Lower leg skin (tissue), 4 donors: Measurements from ENCODE around the gene FCHO2. TPM values are rescaled to one million over a fixed set of nuclear protein-coding genes. Genes with fewer than 3 reads are reported as not detected.
A peak's percentile ranks its signal among the peaks of the same experiment; 100 is the strongest.

Source experiments
- DNase-seq, 2 donors: peaks; one replicate each; pipeline ENCODE4 v3.0.0-alpha.2; 2019; ENCODE audit warnings: low spot score in 2 of 2
- H3K4me3 ChIP-seq: fragments of 200-600 bp; sonication (generic); 2 replicates; pipeline ENCODE4 v1.5.1; 2017; ENCODE audit warnings: mild to moderate bottlenecking, low read depth; ENCODE audit not compliant: poor library complexity, severe bottlenecking
- CTCF ChIP-seq, 3 donors: fragments of 450-650 bp; IDR thresholded peaks; one replicate each; pipeline ENCODE4 v1.5.1; 2016; ENCODE audit warnings: antibody characterized with exemption in 3 of 3, mild to moderate bottlenecking in 3 of 3, moderate library complexity in 2 of 3
- POLR2A ChIP-seq, 2 donors: fragments of 450-650 bp; IDR thresholded peaks; one replicate each; pipeline ENCODE4 v1.6.1; 2016 to 2017; ENCODE audit warnings: antibody characterized with exemption in 2 of 2, mild to moderate bottlenecking in 1 of 2, moderate library complexity in 1 of 2
- WGBS, 2 donors: methylation state at CpG; one replicate each; pipeline ENCODE4 v1.1.5; 2018; 5-methylcytosine and 5-hydroxymethylcytosine counted together
- intact Hi-C: fragments of 100-400 bp; cut with DNase I; formaldehyde crosslinking; loops from one replicate; pipeline ENCODE4 v1.15.0; 2023; ENCODE audit warnings: low total_unique reads
- total RNA-seq, 4 donors: library from RNA; depleted of rRNA; stranded (reverse); fragments of >200 nt; gene quantifications; one replicate each; pipeline ENCODE4 v1.1.0, GENCODE V29; 2016

Gene FCHO2
- 10 to 100 TPM; 22.1 to 30.7 (median 30.1) TPM for total RNA-seq

DNA sequence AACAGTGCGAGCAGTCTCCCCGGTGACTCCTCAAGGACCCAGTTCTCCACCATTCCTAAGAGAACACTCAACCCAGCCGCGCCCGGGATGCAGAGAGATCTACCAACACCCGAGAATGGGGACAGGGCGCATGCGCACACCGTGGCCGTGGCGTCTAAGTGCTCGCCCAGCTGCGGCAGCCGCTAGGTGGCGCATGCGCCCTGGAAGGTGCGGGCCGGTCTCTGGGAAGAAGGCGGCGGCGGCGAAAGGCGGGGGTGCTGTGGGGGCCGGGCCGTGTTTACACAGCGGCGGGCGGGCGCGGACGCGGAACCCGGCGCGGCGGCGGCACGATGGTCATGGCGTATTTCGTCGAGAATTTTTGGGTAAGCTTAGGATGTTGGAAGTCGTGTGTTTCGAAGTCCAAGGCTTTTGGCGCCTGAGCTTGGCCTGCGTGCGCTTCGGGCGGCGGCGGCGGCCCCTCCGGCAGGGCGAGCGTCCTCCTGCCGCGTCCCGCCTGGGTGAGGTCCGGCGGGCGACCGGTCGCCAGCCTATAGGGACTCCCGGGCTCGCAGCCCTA is at the start of gene FCHO2:
Gene FCHO2 (plus strand): TSS at position 274 of the 556 bp plus-strand sequence. CDS start 56 bp downstream, at position 330.
- peak within 1 kb of the TSS; percentile 85 for H3K4me3 ChIP-seq
- TF ChIP-seq CTCF (IDR thresholded peaks at IDR 0.05) (peak in 1 of 3 donors; percentile 89), POLR2A (IDR thresholded peaks at IDR 0.05) (peak in 1 of 2 donors; percentile 60)
- peak; percentile 97 to 100 for DNase-seq
- WGBS, 2 donors: 0% methylated on average over 27 to 63 of the region's 64 CpGs
- intact Hi-C loops: no loop called here

DNA sequence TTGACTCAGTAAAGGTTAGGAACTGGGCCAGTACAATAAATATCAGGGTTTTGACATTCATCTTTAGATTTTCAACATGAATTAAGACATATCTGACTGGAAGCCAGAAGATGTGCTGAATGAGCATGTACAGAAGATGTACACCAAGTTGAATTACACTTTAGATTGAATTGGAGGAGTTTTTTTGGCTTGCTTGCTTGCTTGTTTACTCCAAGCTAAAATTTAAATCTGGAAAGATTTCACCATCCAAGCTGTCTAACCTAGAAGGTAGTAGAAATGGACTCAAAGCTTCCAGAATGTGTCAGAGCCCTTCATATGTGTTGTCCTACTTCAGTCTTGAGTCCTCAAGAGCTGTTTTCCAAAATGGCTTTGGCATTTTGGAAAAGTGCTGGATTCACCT is 49.0 kb upstream of the FCHO2 start:
- no peak overlapping the region for H3K4me3 ChIP-seq
- TF ChIP-seq POLR2A (IDR thresholded peaks at IDR 0.05) (no peak), CTCF (IDR thresholded peaks at IDR 0.05) (no peak)
- intact Hi-C loops: no loop called here
- DNase-seq: no peak

DNA sequence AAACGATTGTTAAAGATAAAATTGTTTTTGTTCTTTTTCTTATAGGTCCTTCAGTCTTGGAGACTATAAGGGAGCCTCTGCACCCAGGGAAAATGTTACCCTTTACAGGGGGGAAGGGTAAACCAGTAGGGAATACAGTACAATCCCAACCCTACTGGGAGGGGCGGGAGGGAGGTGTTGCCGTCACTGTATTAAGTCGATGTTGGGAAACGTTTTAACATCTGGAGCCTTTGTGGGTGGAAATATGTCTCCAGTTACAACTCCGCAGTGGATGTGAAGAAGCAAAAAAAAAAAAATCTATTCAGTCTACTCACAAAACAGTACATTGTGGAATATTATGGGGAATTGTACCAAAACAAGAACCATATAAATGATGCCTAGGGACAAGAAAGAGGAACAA is 47.2 kb upstream of the FCHO2 start:
- 75 to 80% methylated on average over 6 of the region's 6 CpGs for WGBS, 2 donors
- no peak for DNase-seq
- intact Hi-C loops: no loop called here
- no peak for TF ChIP-seq CTCF (IDR thresholded peaks at IDR 0.05)
- no peak for TF ChIP-seq POLR2A (IDR thresholded peaks at IDR 0.05)
- H3K4me3 ChIP-seq: no peak overlapping the region

DNA sequence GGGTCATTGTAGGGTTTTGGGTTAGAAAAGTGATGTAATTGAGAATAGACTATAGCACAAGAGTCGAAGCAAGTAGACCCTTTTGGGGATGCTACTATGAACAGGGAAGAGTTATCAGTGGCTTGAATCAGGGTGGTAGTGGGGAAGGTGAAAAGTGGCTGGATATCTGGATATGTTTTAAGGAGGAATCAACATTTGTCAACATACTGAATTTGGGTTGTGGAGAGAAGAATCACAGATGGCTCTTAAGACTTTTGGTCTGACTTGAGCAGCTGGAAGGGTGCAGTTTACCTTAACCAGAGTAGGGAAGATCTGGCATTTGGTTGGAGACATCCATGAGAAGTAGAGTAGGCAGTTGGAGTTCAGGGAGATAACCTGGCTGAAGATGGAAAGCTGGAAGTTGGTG is 38.5 kb upstream of the FCHO2 start:
- DNase-seq: no peak
- H3K4me3 ChIP-seq: no peak overlapping the region
- TF ChIP-seq POLR2A (IDR thresholded peaks at IDR 0.05) (no peak), CTCF (IDR thresholded peaks at IDR 0.05) (no peak)
- intact Hi-C loops: no loop called here
- WGBS, 2 donors: 89 to 100% methylated on average over 1 of the region's 1 CpG

DNA sequence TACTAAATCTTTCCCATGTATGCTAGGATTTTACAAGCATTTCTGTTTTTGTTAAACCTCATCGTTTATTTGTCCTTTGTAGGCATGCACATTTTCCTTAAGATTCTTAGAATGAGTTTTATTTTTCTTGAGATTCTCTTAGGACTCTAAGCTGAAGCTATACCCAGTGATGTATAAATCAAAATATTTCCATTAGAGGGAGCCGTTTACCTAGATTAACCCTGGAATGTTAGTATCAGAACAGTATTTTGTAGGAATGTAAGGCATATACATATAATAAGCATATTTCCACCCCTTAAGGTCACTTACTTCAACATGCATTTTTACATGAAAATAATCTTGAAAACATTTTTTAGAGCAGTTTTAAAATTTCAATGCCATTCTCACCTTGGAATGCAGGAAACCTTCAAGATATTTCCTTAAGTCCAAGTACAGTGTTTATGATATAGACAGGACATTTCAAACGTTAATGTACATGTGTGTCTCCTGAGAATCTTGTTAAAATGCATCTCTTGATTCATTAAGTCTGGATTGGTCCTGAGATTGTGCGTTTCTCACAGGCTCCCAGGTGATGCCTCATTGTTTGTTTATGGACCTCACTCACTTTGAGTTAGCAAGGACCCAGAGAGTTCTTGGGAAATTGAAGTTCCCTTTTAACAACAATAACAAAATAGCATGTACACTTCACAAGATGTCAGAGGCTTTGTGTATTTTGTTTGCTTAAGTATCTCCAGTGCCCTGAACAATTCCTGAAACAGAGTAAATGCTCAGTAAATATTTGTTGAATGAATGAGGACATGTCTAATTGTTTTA is 34.9 kb upstream of the FCHO2 start:
- DNase-seq: no peak

More for the DNA sequence above, 34.9 kb upstream of the FCHO2 start:
- intact Hi-C loops: no loop called here
- H3K4me3 ChIP-seq: no peak overlapping the region
- WGBS, 2 donors: 24 to 25% methylated on average over 4 of the region's 4 CpGs
- TF ChIP-seq POLR2A (IDR thresholded peaks at IDR 0.05) (no peak), CTCF (IDR thresholded peaks at IDR 0.05) (no peak)
